ENCODE results near the gene GPR137C. TPM values are rescaled to one million over a fixed set of nuclear protein-coding genes. Genes with fewer than 3 reads are reported as not detected.

GPR137C gene
- total and polyA plus RNA-seq, 2 of the 4 experiments (the other 2 are of a cell fraction): 0.72 to 0.91 TPM

DNA sequence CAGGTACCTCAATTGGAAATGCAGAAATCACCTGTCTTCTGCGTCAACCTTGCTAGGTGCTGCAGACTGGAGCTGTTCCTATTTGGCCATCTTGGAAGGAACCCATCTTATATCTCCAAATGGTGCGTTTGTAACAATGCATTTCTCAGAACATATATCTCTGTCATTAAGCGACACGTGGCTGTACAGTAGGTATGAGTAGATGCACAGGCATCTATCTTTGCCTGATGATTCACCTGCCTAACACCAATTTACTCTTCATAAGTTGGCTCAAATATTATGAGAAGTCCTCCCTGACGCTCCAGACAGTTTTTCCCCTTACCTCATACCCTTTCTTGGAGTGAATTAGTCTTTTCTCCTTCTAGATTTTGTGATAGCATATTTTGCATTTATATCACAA is 44.2 kb downstream of the GPR137C start:
- no peak overlapping the region for H3K23ac ChIP-seq (ENCODE audit: low read depth, low read length)
- intact Hi-C loops (cut with micrococcal nuclease): no loop called here
- H3K9me1 ChIP-seq (ENCODE audit: insufficient read depth, low read length): no peaks in the 10 kb centered on the region
- in situ Hi-C loops (cut with MboI; ENCODE audit: low sequenced_read_pairs): no loop called here
- ATAC-seq (ENCODE audit: low read depth) (no peak), DNase-seq (peak; percentile 1)
- no peak overlapping the region for H4K5ac ChIP-seq (ENCODE audit: low read depth, low read length)
- H3K4me1 ChIP-seq (ENCODE audit: control insufficient read depth, insufficient read depth, low read length): no peaks in the 10 kb centered on the region
- H2BK20ac ChIP-seq (ENCODE audit: low read depth, low read length): no peak overlapping the region
- no peak overlapping the region for H2BK15ac ChIP-seq (ENCODE audit: low read depth, low read length)
- H2AFZ ChIP-seq (replicated peaks; ENCODE audit: low read length, poor library complexity): no peak overlapping the region
- no peak overlapping the region for H3K9ac ChIP-seq (ENCODE audit: low read depth, low read length)
- H2BK120ac ChIP-seq (ENCODE audit: low read depth, low read length): no peak overlapping the region
- no peaks in the 10 kb centered on the region for H3K79me1 ChIP-seq (ENCODE audit: low read depth in 1 of 2, low read length in 2 of 2)
- H3K4me2 ChIP-seq (ENCODE audit: low read depth, low read length): no peak overlapping the region
- CTCF ChIA-PET: no interaction called here
- TF ChIP-seq POLR2A (IDR thresholded peaks at IDR 0.05; ENCODE audit: low read depth, low read length) (no peak), NFE2L2 (IDR thresholded peaks at IDR 0.05; ENCODE audit: low read depth, low read length) (no peak), ELK1 (IDR thresholded peaks at IDR 0.05; ENCODE audit: borderline replicate concordance, low read depth, low read length) (no peak), MAFK (IDR thresholded peaks at IDR 0.05; ENCODE audit: low read depth, low read length) (no peak), RAD21 (IDR thresholded peaks at IDR 0.05; ENCODE audit: low read length) (no peak), FOS (IDR thresholded peaks at IDR 0.05; ENCODE audit: low read depth, low read length) (no peak), SMC3 (IDR thresholded peaks at IDR 0.05; ENCODE audit: low read depth, low read length) (no peak), MXI1 (IDR thresholded peaks at IDR 0.05; ENCODE audit: borderline replicate concordance, low read depth, low read length) (no peak), RCOR1 (IDR thresholded peaks at IDR 0.05; ENCODE audit: insufficient replicate concordance, low read length) (no peak), MAZ (IDR thresholded peaks at IDR 0.05; ENCODE audit: borderline replicate concordance, low read depth, low read length) (no peak), CEBPB (IDR thresholded peaks at IDR 0.05; ENCODE audit: low read depth, low read length) (no peak), CHD1 (IDR thresholded peaks at IDR 0.05; ENCODE audit: low read depth, low read length) (no peak), BHLHE40 (IDR thresholded peaks at IDR 0.05; ENCODE audit: low read depth, low read length) (no peak), RFX5 (IDR thresholded peaks at IDR 0.05; ENCODE audit: low read depth, low read length) (no peak)
- TF ChIP-seq, protein P1, sequence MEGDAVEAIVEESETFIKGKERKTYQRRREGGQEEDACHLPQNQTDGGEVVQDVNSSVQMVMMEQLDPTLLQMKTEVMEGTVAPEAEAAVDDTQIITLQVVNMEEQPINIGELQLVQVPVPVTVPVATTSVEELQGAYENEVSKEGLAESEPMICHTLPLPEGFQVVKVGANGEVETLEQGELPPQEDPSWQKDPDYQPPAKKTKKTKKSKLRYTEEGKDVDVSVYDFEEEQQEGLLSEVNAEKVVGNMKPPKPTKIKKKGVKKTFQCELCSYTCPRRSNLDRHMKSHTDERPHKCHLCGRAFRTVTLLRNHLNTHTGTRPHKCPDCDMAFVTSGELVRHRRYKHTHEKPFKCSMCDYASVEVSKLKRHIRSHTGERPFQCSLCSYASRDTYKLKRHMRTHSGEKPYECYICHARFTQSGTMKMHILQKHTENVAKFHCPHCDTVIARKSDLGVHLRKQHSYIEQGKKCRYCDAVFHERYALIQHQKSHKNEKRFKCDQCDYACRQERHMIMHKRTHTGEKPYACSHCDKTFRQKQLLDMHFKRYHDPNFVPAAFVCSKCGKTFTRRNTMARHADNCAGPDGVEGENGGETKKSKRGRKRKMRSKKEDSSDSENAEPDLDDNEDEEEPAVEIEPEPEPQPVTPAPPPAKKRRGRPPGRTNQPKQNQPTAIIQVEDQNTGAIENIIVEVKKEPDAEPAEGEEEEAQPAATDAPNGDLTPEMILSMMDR (conservative IDR thresholded peaks at IDR 0.05; ENCODE audit: low read depth, low read length): no peak
- TF ChIP-seq, protein P2, sequence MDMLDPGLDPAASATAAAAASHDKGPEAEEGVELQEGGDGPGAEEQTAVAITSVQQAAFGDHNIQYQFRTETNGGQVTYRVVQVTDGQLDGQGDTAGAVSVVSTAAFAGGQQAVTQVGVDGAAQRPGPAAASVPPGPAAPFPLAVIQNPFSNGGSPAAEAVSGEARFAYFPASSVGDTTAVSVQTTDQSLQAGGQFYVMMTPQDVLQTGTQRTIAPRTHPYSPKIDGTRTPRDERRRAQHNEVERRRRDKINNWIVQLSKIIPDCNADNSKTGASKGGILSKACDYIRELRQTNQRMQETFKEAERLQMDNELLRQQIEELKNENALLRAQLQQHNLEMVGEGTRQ (IDR thresholded peaks at IDR 0.05; ENCODE audit: low read depth, low read length): no peak
- no peak overlapping the region for H3K4ac ChIP-seq (ENCODE audit: low read depth, low read length)
- no peak overlapping the region for H3K14ac ChIP-seq (replicated peaks; ENCODE audit: low read depth, low read length)
- no peak overlapping the region for H3K4me3 ChIP-seq (ENCODE audit: insufficient read depth, low read depth, low read length)
- H4K91ac ChIP-seq (ENCODE audit: insufficient read depth, low read depth, low read length): no peak overlapping the region
- no peak overlapping the region for H3K56ac ChIP-seq (ENCODE audit: extremely low read depth, insufficient read depth, low read length)
- no peak overlapping the region for H2BK5ac ChIP-seq (ENCODE audit: low read depth, low read length, poor library complexity, severe bottlenecking)
- no peak overlapping the region for H3K27ac ChIP-seq (ENCODE audit: insufficient read depth, low read length)
- H3K27me3 ChIP-seq (ENCODE audit: control insufficient read depth, insufficient read depth, low read length): no peaks in the 10 kb centered on the region
- WGBS, 2 experiments (ENCODE audit: extremely low coverage in 2 of 2, insufficient read length in 1 of 2): no CpG with 5 or more reads among the region's 5 CpGs
- H2AK9ac ChIP-seq (replicated peaks; ENCODE audit: low read depth, low read length, poor library complexity): no peak overlapping the region
- H4K8ac ChIP-seq (ENCODE audit: low read depth in 2 of 2, low read length in 2 of 2): no peak overlapping the region
- H3K36me3 ChIP-seq (ENCODE audit: control insufficient read depth, insufficient read depth, low read length): no peaks in the 10 kb centered on the region
- H3K9me3 ChIP-seq (ENCODE audit: control insufficient read depth, insufficient read depth, low read length): no peaks in the 10 kb centered on the region
- no peak overlapping the region for H2AK5ac ChIP-seq (ENCODE audit: low read depth, low read length)
- H4K20me1 ChIP-seq (ENCODE audit: insufficient read depth, low read length): no peaks in the 10 kb centered on the region
- BruUV-seq (replicated peaks): no TSS peak
- dilution Hi-C loops (cut with HindIII; ENCODE audit: low sequenced_read_pairs, unreplicated experiment): no loop called here
- no peak overlapping the region for H3K18ac ChIP-seq (ENCODE audit: low read depth, low read length)
- POLR2A ChIA-PET (ENCODE audit: unreplicated experiment): no interaction called here
